H1 (cell line): Measurements from ENCODE around the gene ZNF37A.

Experiments
- CHD2 ChIP-seq: IDR thresholded peaks from 2 replicates; pipeline ENCODE4 v1.6.1; 2012; ENCODE audit warnings: low read length, improper control_type of control experiment
- CTCF ChIP-seq, 3 experiments: IDR thresholded peaks; 1 replicate in 2 of 3; 2 replicates in 1 of 3; pipeline versions ENCODE4 v1.5.1 to v1.6.1; 2011; ENCODE audit warnings: low read length in 3 of 3, mild to moderate bottlenecking in 3 of 3, inconsistent platforms in 2 of 3, low read depth in 1 of 3, moderate library complexity in 1 of 3; ENCODE audit not compliant: insufficient read depth in 1 of 3; ENCODE audit errors: control extremely low read depth in 1 of 3

DNA sequence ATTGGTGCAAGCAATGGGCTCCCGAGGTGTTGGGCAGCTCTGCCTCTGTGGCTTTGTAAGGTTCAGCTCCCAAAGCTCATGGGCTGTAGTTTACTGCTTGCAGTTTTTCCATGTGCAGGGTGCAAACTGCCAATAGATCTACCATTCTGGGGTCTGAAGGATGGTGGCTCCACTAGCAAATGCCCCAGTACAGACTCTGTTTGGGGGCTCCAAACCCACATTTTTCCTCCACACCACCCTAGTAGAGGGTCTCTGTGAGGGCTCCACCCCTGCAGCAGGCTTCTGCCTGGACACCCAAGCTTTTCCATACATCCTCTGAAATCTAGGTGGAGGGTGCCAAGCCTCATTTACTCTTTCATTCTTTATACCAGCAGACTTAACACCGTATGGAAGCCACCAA lies 17.4 kb upstream of the ZNF37A start:
- TF ChIP-seq CHD2 (no peak), CTCF (IDR thresholded peaks at IDR 0.05; ENCODE audit: control extremely low read depth in 1 of 3, insufficient read depth in 1 of 3, low read depth in 1 of 3, low read length in 3 of 3) (no peak)
